Measurements from ENCODE around the gene CIT.

- TF ChIP-seq POLR2AphosphoS2 (IDR thresholded peaks at IDR 0.05; ENCODE audit: low read length) (no peak), ZNF354B (CRISPR knock-in tag; IDR thresholded peaks at IDR 0.05) (no peak), FOS (IDR thresholded peaks at IDR 0.05; ENCODE audit: extremely low read depth, insufficient read length) (no peak), TAF1 (IDR thresholded peaks at IDR 0.05; ENCODE audit: control insufficient read depth, extremely low read depth, insufficient read depth, low read length, severe bottlenecking) (no peak), ZFP36 (IDR thresholded peaks at IDR 0.05; ENCODE audit: low read depth, low read length, partially characterized antibody) (no peak)
These were observed 38.9 kb upstream of the CIT start for GRCh38 chr12:119915894-119916510.

All from K562 (cell line).